Cortex of kidney (tissue), 1 donor: ENCODE data around the gene MIOS.
"Not testable (repeated sequence)": the region's sequence is repeated elsewhere in the genome, so short reads cannot be mapped to it uniquely, and the experiment has no call there.

ENCODE experiments used
- DNase-seq: peaks from one replicate; lab custom pipeline; 2025; lab: John Stamatoyannopoulos, UW

MIOS gene

DNA sequence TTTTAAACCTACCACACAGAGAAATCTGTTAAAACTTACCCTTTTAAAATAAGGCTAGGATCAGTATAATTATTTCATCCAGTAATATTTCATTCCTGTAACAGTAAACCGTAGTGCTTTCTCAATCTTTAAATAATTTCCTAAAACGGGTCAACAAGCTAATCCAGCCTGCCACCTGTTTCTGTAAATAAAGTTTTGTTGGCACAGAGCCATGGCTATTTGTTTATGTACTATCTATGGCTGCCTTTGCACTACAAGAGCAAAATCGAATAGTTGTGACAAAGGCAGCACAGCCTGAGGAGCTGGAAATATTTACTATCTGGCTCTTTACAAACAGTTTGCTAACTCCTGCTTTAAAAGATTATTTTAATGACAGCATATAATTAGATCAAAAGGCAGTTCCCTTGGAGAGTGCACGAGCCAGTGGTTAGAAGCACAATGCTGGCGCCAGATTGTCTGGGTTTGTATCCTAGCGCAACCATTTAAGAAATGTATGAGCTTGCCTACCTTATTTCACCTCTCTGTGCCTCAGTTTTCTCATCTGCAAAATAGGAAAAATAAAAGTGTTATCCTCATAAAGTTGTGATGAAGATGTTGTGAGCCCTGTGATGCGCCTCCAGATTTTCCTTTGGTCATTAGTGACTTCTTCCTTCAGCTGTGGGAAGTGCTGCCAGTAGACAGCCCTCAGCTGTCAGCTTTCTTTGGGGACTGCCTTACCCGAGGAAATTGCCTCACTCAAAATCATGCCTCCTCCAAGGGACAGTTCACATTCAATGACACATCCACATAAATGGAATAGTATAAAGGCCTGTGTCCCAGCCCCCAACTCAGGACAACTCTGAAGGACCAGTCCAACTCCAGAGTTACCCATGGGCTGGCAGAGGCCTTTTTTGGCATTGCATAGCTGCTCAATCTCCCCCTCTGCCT lies 11.8 kb upstream of the MIOS start:
- DNase-seq, result no peak

DNA sequence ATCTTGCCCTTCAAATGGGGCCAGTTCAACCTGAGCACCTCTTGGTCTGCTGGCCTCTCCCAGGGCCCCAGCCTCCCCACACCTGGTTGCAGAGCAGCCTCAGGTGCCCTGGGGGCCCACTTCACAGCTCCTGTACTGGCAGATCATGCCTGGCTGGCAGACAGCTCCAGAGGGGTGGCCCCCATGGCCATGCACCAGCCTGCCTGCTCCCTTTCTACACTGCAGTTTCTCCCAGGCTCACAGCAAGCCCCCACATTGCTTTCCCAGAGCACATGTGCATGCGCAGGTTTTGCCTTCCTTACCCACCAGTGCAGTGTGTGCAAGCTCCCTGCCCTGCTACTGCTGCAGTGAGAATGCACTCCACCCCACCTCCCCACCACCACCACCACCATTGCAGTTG lies 9.8 kb upstream of the MIOS start:
- DNase-seq, result no peak

DNA sequence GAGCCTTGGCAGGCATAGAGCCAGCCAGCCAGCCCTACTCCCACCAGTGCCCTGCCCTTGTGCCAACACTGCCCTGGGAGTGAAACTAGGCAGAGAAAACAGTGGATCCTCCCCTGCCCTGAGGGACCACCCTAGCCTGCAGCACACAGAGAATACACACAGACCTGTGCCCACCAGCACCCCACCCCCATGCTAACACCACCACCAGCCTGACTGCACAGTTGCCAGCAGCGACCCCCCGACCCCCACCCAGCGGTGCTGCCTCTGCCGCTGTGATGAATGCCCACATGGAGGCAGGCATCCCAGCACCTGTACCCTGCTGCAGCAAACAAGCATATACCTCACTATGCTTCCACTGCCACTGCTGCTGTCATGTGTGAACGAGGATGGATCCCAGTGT lies 9.4 kb upstream of the MIOS start:
- no peak for DNase-seq

DNA sequence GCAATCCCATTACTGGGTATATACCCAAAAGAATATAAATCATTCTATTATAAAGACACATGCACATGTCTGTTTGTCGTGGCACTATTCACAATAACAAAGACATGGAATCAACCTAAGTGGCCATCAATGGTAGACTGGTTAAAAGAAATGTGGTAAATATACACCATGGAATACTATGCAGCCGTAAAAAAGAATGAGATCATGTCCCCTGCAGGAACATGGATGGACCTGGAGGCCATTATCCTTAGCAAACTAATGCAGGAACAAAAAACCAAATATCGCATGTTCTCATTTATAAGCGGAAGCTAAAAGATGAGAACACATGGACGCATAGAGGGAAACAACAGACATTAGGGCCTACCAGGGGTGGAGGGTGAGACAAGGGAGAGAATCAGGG lies 5.1 kb upstream of the MIOS start:
- DNase-seq, result not testable (repeated sequence)

DNA sequence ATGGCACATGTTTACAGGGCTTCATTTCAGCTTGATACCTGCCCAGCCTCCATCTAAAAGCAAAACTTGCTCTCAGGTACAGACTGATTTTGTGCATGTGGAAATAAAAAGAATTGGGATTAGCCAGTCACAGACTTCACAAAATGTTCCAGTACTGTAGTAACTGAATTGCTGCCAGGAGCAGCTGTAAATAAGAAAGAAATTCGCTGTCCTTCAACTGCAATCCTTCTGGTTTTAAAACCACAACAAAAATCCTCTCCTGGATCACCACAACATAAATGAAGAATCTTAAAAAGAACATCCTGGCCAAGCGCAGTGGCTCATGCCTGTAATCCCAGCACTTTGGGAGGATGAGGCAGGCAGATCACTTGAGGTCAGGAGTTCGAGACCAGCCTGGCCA lies 3.9 kb upstream of the MIOS start:
- no peak for DNase-seq

DNA sequence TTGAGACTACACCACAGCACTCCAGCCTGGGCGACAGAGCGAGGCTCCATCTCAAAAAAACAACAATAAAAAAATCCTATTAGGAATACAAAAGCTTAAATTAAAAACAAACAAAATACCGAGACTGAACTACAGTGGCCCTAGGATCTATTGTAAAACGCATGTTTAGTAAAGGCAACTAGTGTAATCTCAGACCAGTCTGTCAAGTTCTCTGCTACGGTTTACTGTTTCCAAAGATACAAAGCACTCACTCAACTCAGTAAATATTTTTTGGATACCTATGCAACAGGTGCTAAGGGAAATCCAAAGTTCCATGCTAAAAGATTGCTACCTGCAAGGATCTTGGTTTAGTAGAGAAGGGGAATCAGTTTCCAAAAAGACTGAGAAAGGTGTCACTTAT lies 3.4 kb upstream of the MIOS start:
- no peak for DNase-seq

DNA sequence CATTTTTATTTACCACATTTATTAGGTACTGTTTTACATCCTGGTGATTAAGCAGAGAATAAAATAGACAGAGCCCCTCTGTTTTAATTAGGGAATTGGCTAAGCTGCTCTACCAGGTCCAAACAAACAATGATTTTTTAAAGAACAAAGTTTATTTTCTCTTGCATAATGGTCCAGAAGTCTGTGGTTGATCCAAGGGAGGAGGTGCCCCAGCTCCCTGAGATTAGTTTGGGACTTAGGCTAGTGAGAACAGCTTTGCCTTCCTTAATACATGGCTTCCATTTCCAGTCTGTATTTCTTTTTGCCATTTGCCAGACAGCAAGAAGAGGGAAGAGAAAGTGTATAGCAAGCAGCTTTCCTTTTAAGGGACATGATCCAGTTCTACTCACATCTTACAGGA lies 2.9 kb upstream of the MIOS start:
- no peak for DNase-seq

DNA sequence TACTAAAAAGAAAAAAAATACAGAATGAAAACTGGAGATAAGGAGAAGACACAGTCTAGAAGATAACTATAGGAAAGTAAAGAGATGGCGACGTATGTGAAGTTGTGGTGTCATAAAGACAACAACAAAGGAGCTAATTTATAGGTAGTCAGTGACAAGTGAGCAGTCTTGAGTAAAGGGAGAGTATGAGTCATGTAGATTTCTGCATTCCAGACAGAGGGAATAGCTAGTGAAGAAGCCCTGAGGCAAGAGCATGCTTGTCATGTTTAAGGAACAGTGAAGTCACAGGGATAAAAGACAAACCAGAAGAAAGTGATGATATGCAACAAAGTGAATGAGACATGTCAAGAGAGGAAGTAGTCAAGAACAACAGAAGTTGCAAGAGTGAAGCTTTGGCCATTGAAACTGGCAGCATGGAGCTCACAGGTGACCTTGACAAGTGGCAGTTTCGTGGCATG lies 2.3 kb upstream of the MIOS start:
- no peak for DNase-seq

DNA sequence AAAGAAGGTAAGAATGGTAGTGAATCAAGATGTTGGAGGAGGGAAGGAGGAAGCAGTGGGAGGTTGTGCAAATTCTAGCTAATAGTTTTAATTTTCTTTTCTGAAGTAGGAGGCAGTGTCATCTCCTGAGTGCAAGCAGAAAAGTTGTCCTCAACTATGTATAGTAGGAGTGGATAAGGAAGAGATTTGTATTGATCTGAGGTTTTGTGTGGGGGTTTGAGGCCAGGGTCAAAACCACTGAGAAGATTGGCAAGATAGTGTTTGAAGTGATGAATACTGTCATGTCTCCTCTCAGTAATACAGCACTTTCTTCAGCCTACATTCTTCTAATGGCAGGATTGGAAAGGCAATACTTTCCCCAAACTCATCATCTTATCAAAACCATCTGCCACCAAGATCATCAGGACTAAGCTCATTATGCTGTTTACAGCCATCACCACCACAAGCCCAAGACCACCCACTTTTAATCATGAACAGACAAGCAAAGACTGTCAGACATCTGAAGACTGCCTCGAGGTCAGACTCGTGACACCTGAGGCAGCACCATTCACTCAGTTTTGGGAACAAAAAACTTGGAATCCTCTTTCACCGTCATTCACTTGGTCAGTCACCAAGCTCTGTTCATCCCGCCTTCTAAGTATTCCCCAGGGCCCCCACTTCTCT lies 1.5 kb upstream of the MIOS start:
- no peak for DNase-seq

DNA sequence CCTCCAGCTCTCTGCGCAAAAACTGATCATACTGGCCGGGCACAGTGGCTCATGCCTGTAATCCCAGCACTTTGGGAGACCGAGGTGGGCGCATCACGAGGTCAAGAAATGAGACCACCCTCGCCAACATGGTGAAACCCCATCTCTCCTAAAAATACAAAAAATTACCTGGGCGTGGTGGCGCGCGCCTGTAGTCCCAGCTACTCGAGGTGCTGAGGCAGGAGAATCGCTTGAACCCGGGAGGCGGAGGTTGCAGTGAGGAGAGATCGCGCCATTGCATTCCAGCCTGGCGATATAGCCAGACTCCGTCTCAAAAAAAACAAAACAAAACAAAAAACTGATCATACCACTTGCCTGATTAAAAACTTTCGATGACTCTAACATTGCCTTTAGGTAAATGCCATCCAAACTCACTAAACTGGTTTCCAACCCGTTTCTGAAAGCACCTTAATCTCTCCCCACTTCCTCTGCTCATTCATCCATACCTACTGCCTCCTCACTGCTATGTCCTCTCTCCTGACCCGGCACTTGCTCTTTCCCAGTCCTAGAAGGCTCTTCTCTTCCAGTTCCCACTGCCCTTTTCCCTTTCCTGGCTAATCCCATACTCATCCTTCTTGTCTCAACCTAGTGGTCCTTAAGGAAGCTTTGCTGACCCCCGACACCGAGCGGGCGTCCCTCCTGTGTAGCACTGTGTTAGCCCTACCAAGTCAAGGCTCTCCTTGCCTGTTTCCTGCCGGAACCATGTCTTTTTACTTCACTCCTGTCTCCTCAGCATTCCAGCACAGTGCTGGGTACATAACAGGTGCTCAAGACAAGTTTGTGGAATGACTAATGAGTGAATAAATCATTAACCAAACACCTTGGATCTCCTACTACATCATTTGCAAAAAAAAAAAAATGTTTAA lies 686 bp upstream of the MIOS start:
- no peak for DNase-seq

DNA sequence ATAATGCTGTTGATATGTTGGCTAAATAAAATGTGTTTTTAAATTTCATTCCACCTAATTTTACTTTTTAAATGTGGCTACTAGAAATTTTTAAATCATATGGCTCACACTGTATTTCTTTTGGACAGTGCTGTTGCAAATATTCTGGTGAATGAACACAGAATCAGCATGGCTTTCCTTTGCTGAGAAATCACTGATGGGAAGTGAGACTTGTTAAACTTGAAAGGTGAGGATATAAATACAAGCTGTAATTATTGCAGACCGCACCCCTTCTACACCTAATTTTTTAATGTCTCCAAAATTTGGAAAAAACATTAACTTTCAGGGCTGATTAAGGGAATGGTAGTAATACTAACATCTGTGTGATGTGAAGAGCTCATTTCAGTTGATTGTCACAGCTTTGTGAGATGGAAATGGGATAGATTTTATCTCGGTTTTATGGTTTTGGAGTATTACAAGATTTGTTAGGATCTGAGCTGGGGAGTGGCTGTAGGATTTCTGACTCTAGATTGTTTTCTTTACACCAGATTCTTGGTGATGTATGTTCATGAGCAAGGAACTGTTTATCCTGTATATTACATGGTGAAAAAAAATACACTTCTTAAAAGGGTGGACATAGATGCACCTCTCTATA lies 1.3 kb downstream of the MIOS start:
- DNase-seq, result no peak

DNA sequence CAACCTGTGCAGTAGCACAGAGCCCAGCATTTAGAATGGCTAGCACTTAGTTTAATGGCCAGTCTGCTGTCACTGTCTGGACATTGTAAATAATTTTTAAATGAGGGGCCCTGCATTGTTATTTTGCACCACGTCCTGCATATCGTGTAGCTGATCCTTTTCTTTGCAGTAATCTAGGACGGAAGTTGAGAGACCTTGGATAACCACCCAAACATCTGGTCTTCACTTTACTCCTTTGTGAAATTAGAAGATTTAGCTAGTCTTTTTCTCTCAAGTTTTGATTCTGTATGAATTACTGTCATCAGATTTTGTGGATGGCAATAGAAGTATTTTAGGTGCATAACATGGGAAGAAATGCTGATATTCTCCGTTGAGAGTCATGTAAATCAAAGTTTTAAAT lies 1.9 kb downstream of the MIOS start:
- no peak for DNase-seq

DNA sequence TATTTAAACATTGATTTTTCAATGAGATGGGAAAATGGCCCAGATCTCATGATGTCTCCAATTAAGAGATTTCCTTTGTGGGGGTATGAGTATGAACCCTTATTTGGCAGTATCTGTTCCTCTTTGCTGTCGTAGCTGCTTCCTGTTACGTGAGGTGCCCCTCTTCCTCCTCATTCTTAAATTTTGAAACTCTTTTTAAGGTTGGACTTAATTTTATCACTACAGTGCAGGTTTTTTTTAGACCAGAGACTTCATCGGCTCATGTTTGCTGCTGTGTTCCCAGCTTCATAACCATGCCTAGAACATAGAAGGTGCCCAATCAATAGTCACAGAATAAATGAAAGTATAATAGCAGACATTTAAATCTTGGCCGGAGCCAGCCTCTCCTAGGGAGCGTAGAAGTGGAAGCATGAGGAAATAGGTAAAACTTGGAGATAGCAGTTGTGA lies 2.4 kb downstream of the MIOS start:
- no peak for DNase-seq

DNA sequence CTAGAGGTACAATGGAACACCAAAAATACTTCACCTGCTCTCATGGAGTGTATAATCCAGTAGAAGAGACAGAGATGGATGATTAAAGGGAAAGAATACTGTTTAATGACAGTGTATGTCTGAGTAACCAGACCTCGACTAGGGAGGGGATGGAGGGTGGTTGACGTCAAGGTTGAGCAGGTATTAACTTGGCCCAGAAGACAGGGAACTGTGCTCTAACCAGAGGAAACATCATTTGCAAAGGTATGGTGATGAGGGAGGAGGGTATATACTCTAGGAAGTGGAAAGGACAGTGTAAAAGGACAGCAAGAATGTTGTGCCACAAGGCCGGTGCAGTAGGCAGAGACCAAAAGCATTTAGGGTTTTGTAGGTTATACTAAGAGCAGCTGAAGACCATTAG lies 2.9 kb downstream of the MIOS start:
- no peak for DNase-seq

DNA sequence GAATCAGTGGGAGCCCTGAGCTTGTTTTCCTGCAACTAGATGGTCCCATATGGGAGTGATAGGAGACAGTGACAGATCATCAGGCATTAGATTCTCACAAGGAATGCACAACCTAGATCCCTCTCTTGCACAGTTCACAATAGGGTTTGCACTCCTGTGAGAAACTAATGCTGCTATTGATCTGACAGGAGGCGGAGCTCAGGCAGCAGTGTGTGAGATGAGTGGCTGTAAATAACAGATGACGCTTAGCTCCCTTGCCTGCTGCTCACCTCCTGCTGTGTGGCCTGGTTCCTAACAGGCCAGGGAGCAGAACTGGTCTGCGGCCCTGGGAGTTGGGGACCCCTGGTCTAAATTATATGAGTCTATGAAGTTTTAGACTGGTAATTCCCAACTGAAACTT lies 3.9 kb downstream of the MIOS start:
- DNase-seq, result no peak

DNA sequence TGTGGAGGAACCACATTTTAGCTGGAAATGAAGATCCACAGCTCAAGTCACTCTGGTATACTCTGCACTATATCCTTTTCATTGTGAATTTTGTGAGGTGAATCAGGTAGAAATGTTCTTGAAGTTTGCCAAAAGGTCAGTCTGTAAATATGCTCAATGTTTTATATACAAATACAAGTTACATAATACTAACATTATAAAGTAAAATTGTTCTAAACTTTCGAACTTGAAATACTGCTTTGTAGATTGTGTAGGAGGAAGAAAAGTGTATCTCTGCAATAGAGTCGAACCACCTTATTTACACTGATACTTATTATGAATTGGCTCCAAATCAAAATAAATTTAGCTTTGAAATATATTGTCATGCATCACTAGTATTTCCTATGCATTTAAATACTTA lies 7.0 kb downstream of the MIOS start:
- DNase-seq, result no peak

DNA sequence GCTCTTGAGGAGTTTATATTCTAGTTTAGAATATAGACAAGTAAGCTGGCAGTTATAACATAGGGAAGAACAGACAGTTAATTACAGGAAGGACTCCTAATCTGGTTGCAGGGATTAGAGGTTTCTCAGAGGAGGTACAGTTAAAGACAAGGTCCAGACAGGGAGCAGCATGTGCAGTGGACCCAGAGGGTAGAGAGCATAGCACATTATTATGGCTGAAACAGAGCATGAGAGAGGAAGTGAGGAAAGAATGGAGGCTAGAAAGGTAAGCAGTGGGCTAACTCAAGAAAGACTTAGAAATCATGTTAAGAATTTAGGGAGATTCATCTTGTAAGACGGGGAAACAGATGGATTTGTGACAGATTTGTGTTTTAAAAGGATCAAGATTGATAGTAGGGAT lies 9.7 kb downstream of the MIOS start:
- DNase-seq, result no peak

DNA sequence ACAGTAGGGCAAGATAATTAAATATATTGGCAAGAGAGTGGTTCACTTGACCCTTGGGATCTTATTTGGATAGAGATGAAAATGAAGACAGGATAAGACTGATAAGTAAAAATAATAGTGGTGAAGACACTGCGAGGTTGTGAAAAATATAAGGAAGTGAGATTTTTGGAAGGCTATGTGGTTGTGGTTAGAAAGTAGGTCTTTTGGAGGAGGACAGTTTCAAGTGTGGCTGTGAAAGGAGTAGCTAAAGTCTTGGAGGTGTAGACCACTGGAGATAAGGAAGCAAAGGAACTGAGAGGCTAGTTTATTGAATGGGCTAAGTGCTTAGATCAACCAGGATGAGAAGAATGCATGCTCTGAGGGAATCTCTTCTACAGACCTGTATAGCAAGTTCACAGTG lies 11.2 kb downstream of the MIOS start:
- DNase-seq, result no peak

DNA sequence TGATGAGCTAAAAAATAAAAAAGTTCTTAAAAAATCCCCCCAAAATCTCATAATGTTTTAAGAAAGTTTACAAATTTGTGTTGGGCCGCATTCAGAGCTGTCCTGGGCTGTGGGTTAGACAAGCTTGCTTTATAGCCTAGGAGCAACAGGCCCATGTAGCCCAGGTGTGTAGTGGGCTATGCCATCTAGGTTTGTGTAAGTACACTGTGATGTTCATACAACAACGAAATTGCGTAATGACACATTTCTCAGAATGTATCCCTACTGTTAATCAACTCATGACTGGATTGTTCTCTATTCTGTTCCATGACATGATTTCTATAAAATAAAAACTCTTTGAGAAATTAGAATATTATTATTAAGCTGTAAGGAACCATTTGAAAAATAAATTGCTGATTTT lies 13.0 kb downstream of the MIOS start:
- no peak for DNase-seq

DNA sequence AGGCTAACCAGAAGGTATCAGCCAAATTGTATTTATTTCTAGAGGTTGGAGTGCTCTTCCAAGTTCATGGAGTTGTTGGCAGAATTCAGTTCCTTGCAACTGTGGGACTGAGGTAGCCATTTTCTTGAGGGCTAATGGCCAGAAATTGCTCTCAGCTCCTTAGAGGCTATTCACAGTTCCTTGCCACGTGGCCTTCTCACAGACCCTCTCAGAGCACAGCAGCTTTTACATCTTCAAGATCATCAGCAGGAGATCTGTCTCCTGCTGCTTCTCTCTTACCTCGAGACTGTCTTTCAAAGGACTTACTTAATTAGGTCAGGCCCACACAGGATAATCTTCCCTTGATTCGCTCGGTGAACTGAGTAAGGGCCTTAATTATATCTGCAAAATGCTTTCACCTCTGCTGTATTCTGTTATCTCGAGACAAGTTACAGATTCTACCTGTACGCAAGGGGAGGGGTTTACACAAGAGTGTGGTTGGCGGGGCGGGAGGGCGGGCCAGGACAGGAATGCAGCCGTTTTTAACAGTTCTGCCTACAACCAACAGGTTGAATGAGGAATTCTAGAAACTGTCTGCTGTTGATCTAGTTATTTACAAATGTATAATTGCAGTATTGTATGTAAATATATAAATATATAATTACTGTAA lies 15.0 kb downstream of the MIOS start:
- DNase-seq, result no peak

DNA sequence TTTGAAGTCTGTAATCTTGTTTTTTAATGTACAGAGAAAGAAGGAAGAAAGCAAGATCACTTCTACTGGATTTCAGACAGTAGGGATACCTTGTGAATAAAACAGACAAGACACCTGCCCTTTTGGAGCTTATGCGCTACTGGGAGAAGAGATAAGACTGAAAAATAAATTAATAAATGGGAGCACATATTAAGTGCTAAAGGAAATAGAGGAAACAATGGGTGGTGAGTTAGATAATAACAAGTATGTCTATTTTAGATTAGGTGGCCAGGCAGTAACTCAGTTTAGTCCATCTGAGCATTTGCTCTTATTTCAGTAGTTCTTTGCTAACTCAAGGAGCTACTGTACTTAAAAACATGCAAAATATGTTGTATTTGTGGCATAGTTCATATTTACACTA lies 15.9 kb downstream of the MIOS start:
- no peak for DNase-seq
